Hypothalamus (tissue), 51 donors: Measurements from ENCODE around the gene GPR161.
"Not testable (repeated sequence)": the region's sequence is repeated elsewhere in the genome, so short reads cannot be mapped to it uniquely, and the experiment has no call there.

Experiments used
- DNase-seq, 51 donors: peaks; one replicate each; lab custom pipeline; 2025; lab: John Stamatoyannopoulos, UW

The GPR161 gene

GRCh38 chr1:168136709-168137514, at the start of gene GPR161:
Gene GPR161 (minus strand): TSS chr1:168136930. CDS start chr1:168104850, 32,080 bp downstream.
- peak in 25 of 51 donors; percentile 11 to 50 (median 33) for DNase-seq

GRCh38 chr1:168181063-168181720, 44.5 kb upstream of the GPR161 start:
- not testable (repeated sequence) for DNase-seq

GRCh38 chr1:168180148-168180524, 43.4 kb upstream of the GPR161 start:
- DNase-seq: no peak

GRCh38 chr1:168179438-168180147, 42.9 kb upstream of the GPR161 start:
- peak in 5 of 51 donors; percentile 2 to 64 (median 33) for DNase-seq

- peak; percentile 52 to 97 (median 92) for DNase-seq
Observed at GRCh38 chr1:168178638-168179437, 42.1 kb upstream of the GPR161 start, which contains the start of gene TIPRL. Gene TIPRL (plus strand): TSS chr1:168178962. CDS start chr1:168179078, 116 bp downstream.

- no peak for DNase-seq
Observed at GRCh38 chr1:168178227-168178637, 41.5 kb upstream of the GPR161 start.

- DNase-seq: no peak
Observed at GRCh38 chr1:168172250-168172915, 35.7 kb upstream of the GPR161 start.

- no peak for DNase-seq
Observed at GRCh38 chr1:168170564-168171508, 34.1 kb upstream of the GPR161 start.

GRCh38 chr1:168167806-168168205, 31.1 kb upstream of the GPR161 start:
- no peak for DNase-seq

- no peak for DNase-seq
Observed at GRCh38 chr1:168164771-168165170, 28.0 kb upstream of the GPR161 start.

- no peak for DNase-seq
Observed at GRCh38 chr1:168163670-168164069, 26.9 kb upstream of the GPR161 start.

GRCh38 chr1:168161459-168161858, 24.7 kb upstream of the GPR161 start:
- no peak for DNase-seq

- no peak for DNase-seq
Observed at GRCh38 chr1:168159979-168160378, 23.2 kb upstream of the GPR161 start.

- no peak for DNase-seq
Observed at GRCh38 chr1:168159251-168159650, 22.5 kb upstream of the GPR161 start.

- DNase-seq: no peak
Observed at GRCh38 chr1:168157638-168158037, 20.9 kb upstream of the GPR161 start.

- DNase-seq: no peak
Observed at GRCh38 chr1:168155910-168156309, 19.2 kb upstream of the GPR161 start.

- DNase-seq: not testable (repeated sequence)
Observed at GRCh38 chr1:168154707-168155106, 18.0 kb upstream of the GPR161 start.

GRCh38 chr1:168151935-168152334, 15.2 kb upstream of the GPR161 start:
- DNase-seq: no peak

- no peak for DNase-seq
Observed at GRCh38 chr1:168150283-168150682, 13.6 kb upstream of the GPR161 start.
